Activated CD4-positive, CD25-positive, alpha-beta regulatory T cell treated with anti-CD3 and anti-CD28 coated beads, Interleukin-2, amount 50 U/mL, for 24 hours (primary cell): Measurements from ENCODE around the gene NFATC4.
"Not testable (repeated sequence)": the region's sequence is repeated elsewhere in the genome, so short reads cannot be mapped to it uniquely, and the experiment has no call there.

Experiments
- ATAC-seq, 2 donors: fragments of 150-1000 bp; cut with Tn5 transposase; one replicate each; pipeline ENCODE4 v1.10.0; 2021; ENCODE audit warnings: mild to moderate bottlenecking in 1 of 2, moderate library complexity in 1 of 2

NFATC4 gene

GRCh38 chr14:24339284-24340151 is 28.5 kb upstream of the NFATC4 start, which contains the start of gene RIPK3:
Gene RIPK3 (minus strand): TSS chr14:24339991. CDS start chr14:24339826, 165 bp downstream.
- ATAC-seq, result peak; percentile 95 to 96

- no peak for ATAC-seq
Measured at GRCh38 chr14:24340606-24341005, 27.4 kb upstream of the NFATC4 start.

GRCh38 chr14:24342889-24343288 is 25.1 kb upstream of the NFATC4 start:
- no peak for ATAC-seq

GRCh38 chr14:24343795-24344660 is 24.0 kb upstream of the NFATC4 start:
- no peak for ATAC-seq

GRCh38 chr14:24347134-24347533 is 20.9 kb upstream of the NFATC4 start:
- no peak for ATAC-seq

- ATAC-seq, result no peak
Measured at GRCh38 chr14:24348186-24348585, 19.8 kb upstream of the NFATC4 start.

- no peak for ATAC-seq
Measured at GRCh38 chr14:24349742-24350141, 18.2 kb upstream of the NFATC4 start.

GRCh38 chr14:24351517-24351916 is 16.5 kb upstream of the NFATC4 start:
- no peak for ATAC-seq

- ATAC-seq, result no peak
Measured at GRCh38 chr14:24353559-24354481, 14.2 kb upstream of the NFATC4 start.

GRCh38 chr14:24354482-24354825 is 13.5 kb upstream of the NFATC4 start:
- not testable (repeated sequence) for ATAC-seq

- no peak for ATAC-seq
Measured at GRCh38 chr14:24355009-24355408, 13.0 kb upstream of the NFATC4 start.

- no peak for ATAC-seq
Measured at GRCh38 chr14:24356208-24356607, 11.8 kb upstream of the NFATC4 start.

GRCh38 chr14:24360281-24360680 is 7.7 kb upstream of the NFATC4 start:
- ATAC-seq, result no peak

- ATAC-seq, result no peak
Measured at GRCh38 chr14:24361326-24361725, 6.7 kb upstream of the NFATC4 start.

GRCh38 chr14:24362241-24362960 is 5.6 kb upstream of the NFATC4 start:
- ATAC-seq, result no peak

GRCh38 chr14:24363401-24363800 is 4.6 kb upstream of the NFATC4 start:
- no peak for ATAC-seq

- no peak for ATAC-seq
Measured at GRCh38 chr14:24364841-24365240, 3.1 kb upstream of the NFATC4 start.

- ATAC-seq, result peak; percentile 76 to 77
Measured at GRCh38 chr14:24365600-24366412, 2.2 kb upstream of the NFATC4 start.

GRCh38 chr14:24366413-24366720 is 1.6 kb upstream of the NFATC4 start:
- peak in 1 of 2 donors; percentile 51 for ATAC-seq

GRCh38 chr14:24366721-24367513 is 1.1 kb upstream of the NFATC4 start:
- ATAC-seq, result peak in 1 of 2 donors; percentile 42
